Measurements from ENCODE around the gene OSBPL7. TPM values are rescaled to one million over a fixed set of nuclear protein-coding genes. Genes with fewer than 3 reads are reported as not detected.

Gene OSBPL7
- total and polyA plus RNA-seq, 2 of the 8 experiments (the other 6 are each of a cell fraction or from before 2014, with no cell fraction given), result 7.2 to 8.9 TPM

DNA sequence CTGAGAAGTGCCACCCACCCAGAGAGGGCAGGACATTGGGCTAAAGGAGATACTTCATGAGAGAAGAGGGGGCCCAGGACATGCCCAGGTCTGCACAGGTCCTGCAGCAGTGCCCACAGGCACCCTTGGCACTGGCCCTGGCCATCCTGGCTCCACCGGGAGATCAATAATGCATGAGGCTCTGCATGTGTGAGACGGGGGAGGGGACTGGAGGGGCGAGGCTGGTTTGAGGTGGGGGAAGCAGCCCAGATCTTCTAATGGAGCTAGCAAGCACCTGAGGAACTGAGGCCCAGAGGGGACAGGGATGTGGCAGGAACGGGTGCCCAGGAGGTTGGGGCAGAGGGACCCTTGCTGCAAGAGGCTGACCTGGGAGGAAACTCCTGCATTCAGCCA lies 567 bp downstream of the OSBPL7 start:
- H2BK20ac ChIP-seq (ENCODE audit: low read length), result no peak overlapping the region
- H2BK120ac ChIP-seq (replicated peaks; ENCODE audit: low read depth, low read length), result no peak overlapping the region
- no peak overlapping the region for H3K14ac ChIP-seq (ENCODE audit: insufficient read length)
- peaks cover 8% of the 10 kb centered on the region; the same call in 1 of the 2 replicates for H3K23me2 ChIP-seq (ENCODE audit: low read depth, low read length)
- DNase-seq (ENCODE audit: low read depth in 1 of 2, low spot score in 2 of 2), result no peak
- no peak overlapping the region for H2BK5ac ChIP-seq (ENCODE audit: low read depth, low read length)
- peak overlapping the region in 1 of 4 experiments; percentile 0; a peak in 2 of 7 replicates for H3K9ac ChIP-seq (replicated peaks in 1 of 4; ENCODE audit: extremely low read depth in 1 of 4, low read depth in 3 of 4, low read length in 3 of 4)
- H4K8ac ChIP-seq (ENCODE audit: extremely low read depth, insufficient read depth, low read length), result no peak overlapping the region
- no peak overlapping the region for H2AK5ac ChIP-seq (ENCODE audit: low read depth, low read length)
- no peaks in the 10 kb centered on the region for H3K9me3 ChIP-seq (ENCODE audit: insufficient read depth in 2 of 2, low read depth in 1 of 2, low read length in 1 of 2)
- H3K4me1 ChIP-seq (replicated peaks in 1 of 4; ENCODE audit: control insufficient read depth in 3 of 4, insufficient read depth in 4 of 4, low read length in 3 of 4), result peaks cover 0 to 12% (median 7%) of the 10 kb centered on the region in 4 experiments; a peak in 6 of 7 replicates
- H3K56ac ChIP-seq (replicated peaks; ENCODE audit: insufficient read length, low read depth, low read length), result no peak overlapping the region
- H3K4me3 ChIP-seq (ENCODE audit: extremely low read depth in 1 of 4, insufficient read depth in 2 of 4, low read depth in 3 of 4, low read length in 4 of 4), result peak overlapping the region; percentile 42 to 70 (median 70)
- ChIA-PET CTCF (ENCODE audit: partially characterized antibody) (interaction anchor here (0.8 to 2.1 kb wide), 10 partner anchors 8 to 126 kb away, joined by 3 to 10 read pairs (median 4); partner anchors contain the start of gene SCRN2), POLR2A (ENCODE audit: partially characterized antibody) (interaction anchor here (0.6 to 2.4 kb wide), 3 partner anchors 9 to 149 kb away, joined by 3 to 10 read pairs (median 6); partner anchors contain the start of genes LRRC46 and MRPL10)
- FAIRE-seq, result no peak
- no peak overlapping the region for H4K5ac ChIP-seq (ENCODE audit: insufficient read length, low read depth, low read length)
- 17% methylated on average over 4 of the region's 4 CpGs; no CpG with 5 or more reads in 1 of the 2 experiments for WGBS, 2 experiments (ENCODE audit: extremely low coverage in 1 of 2, insufficient coverage in 1 of 2, insufficient read length in 1 of 2, insufficient replicate concordance in 2 of 2, low coverage in 1 of 2, low lambda C conversion rate in 2 of 2, missing lambda C conversion rate in 1 of 2)
- no peak overlapping the region for H3K18ac ChIP-seq (ENCODE audit: extremely low read depth, low read length)
- no peak overlapping the region for H2BK15ac ChIP-seq (ENCODE audit: low read length)
- no peak overlapping the region for H3K27ac ChIP-seq (ENCODE audit: low read depth, low read length)
- no peak overlapping the region for H3K23ac ChIP-seq (ENCODE audit: insufficient read length)
- H2AFZ ChIP-seq (ENCODE audit: low read length), result no peak overlapping the region
- H3K36me3 ChIP-seq (ENCODE audit: control insufficient read depth in 2 of 4, insufficient read depth in 4 of 4, low read length in 3 of 4), result peaks cover 0 to 15% (median 8%) of the 10 kb centered on the region in 4 experiments; a peak in 4 of 8 replicates
- H3K4ac ChIP-seq (replicated peaks; ENCODE audit: insufficient read length, low read depth, low read length), result no peak overlapping the region
- H3K4me2 ChIP-seq (ENCODE audit: insufficient read depth in 1 of 2, low read depth in 2 of 2, low read length in 2 of 2), result peak overlapping the region; percentile 72 to 97
- H3K79me2 ChIP-seq (ENCODE audit: control insufficient read depth in 1 of 2, insufficient read depth in 2 of 2, low read length in 2 of 2), result no peaks in the 10 kb centered on the region
- H2BK12ac ChIP-seq (ENCODE audit: low read depth, low read length), result no peak overlapping the region
- H3K27me3 ChIP-seq (replicated peaks in 1 of 4; ENCODE audit: control insufficient read depth in 3 of 4, extremely low read depth in 1 of 4, insufficient read depth in 3 of 4, low read length in 3 of 4), result no peaks in the 10 kb centered on the region
- no peak overlapping the region for H4K91ac ChIP-seq (replicated peaks; ENCODE audit: insufficient read length, low read length)
- no peaks in the 10 kb centered on the region for H3K79me1 ChIP-seq (ENCODE audit: low read depth, low read length)
- no peaks in the 10 kb centered on the region for H4K20me1 ChIP-seq (replicated peaks in 1 of 2; ENCODE audit: control insufficient read depth in 1 of 2, insufficient read depth in 2 of 2, low read length in 2 of 2)
- no peak for TF ChIP-seq SRF (IDR thresholded peaks at IDR 0.05; ENCODE audit: low read depth, low read length)
- no peak for TF ChIP-seq POU5F1 (IDR thresholded peaks at IDR 0.05; ENCODE audit: low read depth, low read length)
- no peak for TF ChIP-seq SP1 (IDR thresholded peaks at IDR 0.05; ENCODE audit: low read depth, low read length)
- TF ChIP-seq SAP30 (IDR thresholded peaks at IDR 0.05; ENCODE audit: insufficient read depth, insufficient replicate concordance, low read length), result no peak
- TF ChIP-seq CTBP2 (IDR thresholded peaks at IDR 0.05; ENCODE audit: borderline replicate concordance, insufficient read depth, insufficient read length, low read length), result no peak
- no peak for TF ChIP-seq ASH2L (IDR thresholded peaks at IDR 0.05; ENCODE audit: low read length)
- no peak for TF ChIP-seq SP2 (IDR thresholded peaks at IDR 0.05; ENCODE audit: low read length)
- TF ChIP-seq TCF12 (IDR thresholded peaks at IDR 0.05; ENCODE audit: low read depth, low read length), result no peak
- TF ChIP-seq, protein P1, sequence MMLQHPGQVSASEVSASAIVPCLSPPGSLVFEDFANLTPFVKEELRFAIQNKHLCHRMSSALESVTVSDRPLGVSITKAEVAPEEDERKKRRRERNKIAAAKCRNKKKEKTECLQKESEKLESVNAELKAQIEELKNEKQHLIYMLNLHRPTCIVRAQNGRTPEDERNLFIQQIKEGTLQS (IDR thresholded peaks at IDR 0.05; ENCODE audit: insufficient read depth, low read depth, low read length), result no peak
- TF ChIP-seq SIN3A (conservative IDR thresholded peaks at IDR 0.05 in 1 of 2, IDR thresholded peaks at IDR 0.05 in 1 of 2; ENCODE audit: low read depth in 1 of 2, low read length in 2 of 2), result no peak
- no peak for TF ChIP-seq CBX5 (IDR thresholded peaks at IDR 0.05; ENCODE audit: low read depth, low read length)
- no peak for TF ChIP-seq RAD21 (IDR thresholded peaks at IDR 0.05 in 1 of 2, conservative IDR thresholded peaks at IDR 0.05 in 1 of 2; ENCODE audit: low read depth in 2 of 2, low read length in 2 of 2)
- no peak for TF ChIP-seq KDM5A (IDR thresholded peaks at IDR 0.05; ENCODE audit: low read length)
